Activated CD8-positive, alpha-beta memory T cell treated with anti-CD3 and anti-CD28 coated beads, Interleukin-2, amount 50 U/mL, for 48 hours (primary cell): ENCODE results near the gene IL4I1.

Experiments
- DNase-seq: peaks from one replicate; pipeline ENCODE4 v3.0.0-alpha.2; 2020

The IL4I1 gene

DNA sequence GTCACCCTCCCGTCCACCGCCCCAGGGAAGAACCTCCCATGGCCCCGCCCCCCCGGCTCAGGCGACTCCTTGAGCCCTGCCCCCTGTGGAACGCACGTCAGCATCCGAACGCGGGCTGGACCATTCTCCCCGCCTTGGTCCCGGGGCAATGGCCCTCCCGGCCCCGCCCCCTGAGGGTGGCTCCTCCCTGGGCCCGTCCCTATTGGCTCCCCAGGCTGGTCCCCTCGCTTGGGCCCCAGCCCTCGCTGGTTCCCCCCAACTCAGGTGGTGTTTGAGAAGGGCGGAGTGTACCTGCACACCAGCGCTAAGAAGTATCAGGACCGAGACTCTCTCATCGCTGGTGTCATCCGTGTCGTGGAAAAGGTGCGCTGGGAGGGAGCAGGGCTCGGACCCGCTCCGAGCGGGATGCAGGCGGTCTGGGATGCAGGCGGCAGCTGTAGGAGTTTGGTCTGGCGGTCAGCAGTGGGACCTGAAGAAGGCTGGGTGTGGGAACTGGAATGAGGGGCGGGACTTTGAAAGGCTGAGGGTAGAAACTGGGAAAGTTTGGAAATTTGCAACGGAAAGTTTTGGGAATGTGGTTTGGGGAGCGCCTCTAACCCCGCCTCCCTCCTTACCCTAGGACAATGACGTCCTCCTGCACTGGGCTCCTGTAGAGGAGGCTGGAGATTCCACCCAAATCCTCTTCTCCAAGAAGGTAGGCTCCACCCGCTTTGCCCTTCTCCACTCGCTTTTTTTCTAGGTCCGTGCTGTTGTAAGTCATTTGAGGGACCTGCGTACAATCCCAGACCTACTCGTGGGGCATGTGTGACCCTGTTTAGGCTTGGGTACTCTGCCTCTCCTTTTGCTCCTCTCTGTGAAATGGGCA is 18.6 kb downstream of the IL4I1 start:
- DNase-seq, result peak; percentile 98

DNA sequence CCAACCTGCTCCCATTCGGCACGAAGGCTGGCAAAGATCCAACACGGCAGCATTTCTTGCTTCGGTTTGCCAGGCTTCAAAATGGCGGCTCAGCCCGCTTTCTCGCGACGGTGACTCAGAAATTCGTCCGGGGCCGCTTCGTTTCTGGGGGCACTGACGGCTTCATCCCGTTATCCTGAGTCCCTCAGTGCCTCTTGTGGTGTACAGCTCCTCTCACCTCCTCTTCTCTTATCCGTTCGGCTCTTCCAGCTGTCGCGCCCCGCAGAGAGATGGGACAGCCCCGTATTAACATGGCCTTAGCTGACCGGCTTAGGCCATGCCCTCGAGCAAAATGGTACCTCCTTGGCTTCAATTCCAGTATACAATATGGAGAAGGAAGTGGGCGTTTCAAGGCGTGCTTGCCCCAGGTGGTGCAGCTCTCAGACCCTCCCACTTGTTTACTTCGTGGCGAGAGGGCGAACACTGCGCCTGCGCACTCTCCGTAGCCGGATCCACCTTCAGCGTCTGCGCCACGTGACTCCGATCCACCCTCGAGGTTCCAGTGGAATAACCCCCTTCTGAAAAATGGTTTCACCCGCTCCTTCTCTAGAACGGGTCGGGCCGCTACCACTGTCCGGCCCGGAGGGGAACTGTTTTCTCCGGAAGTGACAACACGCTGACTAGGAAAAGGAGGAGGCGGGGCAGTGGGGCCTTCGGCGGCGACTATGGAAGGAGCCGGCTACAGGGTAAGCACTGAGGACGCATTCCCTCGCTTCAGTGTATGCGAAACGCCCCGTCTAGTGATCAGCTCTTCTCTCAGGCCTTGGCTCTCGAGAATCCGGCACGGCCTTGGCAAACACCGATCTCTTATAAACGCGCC is 19.4 kb downstream of the IL4I1 start, which contains the start of the genes AKT1S1 and TBC1D17:
Gene AKT1S1, minus strand, starts transcription at position 336 of the 859 bp plus-strand sequence. CDS start 4,060 bp downstream, outside the sequence.
Gene TBC1D17, plus strand, starts transcription at position 683 of the 859 bp plus-strand sequence. Its CDS starts 22 bp downstream, at position 705.
- peak; percentile 97 for DNase-seq

DNA sequence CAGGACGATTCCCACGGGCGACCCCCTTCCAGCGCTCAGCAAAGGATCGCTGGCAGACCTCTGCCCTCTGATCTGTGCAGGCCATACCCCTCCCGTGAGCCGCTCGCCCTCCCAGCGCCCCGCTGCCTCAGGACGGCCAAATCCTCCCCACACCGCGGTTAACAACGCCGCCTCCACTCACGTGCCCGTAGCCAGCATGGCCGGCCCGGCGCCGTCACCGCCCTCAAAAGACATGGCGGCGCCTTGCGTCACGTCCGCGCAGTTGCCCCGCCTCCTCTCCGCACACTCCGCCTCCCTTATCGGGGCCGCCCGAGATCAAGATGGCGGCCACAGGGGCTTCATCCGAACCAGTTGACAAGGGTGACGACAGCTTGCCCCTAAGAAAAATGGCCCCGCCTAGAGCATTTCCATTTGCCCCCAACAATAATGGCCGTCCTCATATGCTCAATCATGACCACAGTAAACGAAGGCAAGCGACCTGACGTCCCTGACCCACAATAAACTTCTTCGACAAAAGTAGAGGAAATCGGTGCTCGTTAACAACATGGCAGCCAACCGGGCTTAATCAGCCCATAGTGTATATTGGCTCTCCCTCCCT is 20.2 kb downstream of the IL4I1 start:
- peak; percentile 96 for DNase-seq

DNA sequence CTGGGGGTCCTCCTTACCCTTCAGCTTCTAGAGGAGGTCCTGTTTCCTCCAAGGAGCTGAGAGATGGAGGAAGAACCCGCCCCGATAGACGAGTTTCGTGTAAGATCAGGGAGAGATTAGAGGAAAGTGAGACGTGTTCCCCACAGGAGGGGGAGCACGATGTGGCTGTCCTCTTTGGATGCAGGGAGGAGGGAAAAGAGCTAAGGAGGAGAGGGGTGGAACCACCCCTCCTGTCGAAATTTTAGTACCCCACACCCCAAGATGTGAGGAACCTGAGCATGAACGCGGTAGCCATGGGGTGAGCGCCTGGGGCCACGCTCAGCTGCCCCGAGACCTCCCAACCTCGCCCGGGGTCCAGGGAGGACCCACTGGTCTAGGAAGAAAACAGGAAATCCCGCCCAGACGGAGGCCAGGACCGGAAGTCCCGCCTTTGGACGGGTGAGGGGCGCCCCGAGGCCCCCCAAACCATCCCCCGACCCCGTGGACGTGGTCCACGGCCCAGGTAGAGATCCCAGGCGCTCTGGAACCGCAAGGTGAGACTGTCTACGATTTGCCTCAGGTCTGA is 20.7 kb downstream of the IL4I1 start:
- peak; percentile 82 for DNase-seq

DNA sequence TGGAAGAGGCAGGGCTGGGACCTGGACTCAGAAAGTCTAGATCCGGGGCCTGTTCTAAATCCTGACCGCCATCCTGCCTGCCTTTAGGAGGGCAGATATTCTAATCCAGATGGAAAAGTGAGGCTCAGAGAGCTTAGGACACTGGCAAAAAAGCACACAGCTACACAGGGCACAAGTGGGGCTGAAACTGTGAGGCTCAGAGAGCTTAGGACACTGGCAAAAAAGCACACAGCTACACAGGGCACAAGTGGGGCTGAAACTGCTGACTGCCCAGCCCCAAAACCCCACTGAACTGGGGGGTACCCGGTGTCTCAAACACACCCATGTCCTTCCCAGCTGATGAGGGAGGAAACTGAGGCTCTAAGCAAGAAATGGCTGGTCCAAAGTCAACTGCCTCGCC is 21.5 kb downstream of the IL4I1 start:
- DNase-seq, result no peak

DNA sequence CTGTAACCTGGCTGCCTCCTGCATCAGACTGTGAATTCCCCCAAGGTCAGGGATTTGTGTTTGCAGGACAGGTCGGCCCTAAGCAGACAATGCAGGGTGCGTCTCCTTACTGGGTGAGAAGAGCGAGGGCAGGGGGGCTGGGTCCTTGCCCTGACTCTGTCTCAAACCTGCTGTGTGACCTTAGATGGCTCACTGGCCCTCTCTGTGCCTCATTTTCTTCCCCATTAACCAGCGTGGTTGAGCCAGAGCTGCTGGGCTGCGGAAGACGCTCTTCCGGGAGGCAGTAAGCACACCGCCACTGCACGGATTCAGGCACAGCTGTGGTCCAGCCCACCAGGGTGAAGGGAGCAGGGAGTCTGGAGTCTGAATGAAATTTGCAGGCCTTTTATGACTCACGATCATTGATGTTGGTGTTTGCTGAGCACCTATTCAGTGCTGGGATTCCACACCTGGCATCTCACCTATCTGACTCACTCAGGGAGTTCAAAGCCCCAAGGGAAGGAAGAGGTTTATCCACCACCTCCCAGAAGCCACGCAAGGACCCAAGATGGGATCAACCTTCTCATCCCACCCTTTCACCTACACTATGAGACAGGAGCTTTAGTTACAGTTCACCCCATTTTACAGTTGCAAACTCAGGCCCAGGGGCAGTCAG is 22.1 kb downstream of the IL4I1 start:
- DNase-seq, result no peak

DNA sequence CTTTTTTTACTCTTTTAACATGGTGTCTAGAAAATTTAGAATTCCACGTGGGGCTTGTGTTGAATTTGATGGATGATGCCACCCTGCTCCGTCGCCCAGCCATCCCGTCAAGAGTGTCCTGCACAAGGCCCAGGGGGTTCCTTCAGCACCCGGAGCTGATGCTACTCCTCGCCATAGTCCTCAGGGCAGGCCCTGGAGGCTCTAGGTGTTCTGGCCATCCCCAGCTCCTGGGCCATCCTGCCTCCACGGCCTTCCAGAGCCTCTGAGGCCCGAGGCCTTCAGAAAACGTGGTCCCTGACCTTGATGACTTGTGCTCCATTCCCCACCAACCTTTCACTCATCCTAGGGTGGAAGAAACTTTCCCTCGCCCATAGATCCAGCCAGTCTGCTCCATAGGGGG is 22.9 kb downstream of the IL4I1 start:
- DNase-seq, result no peak

DNA sequence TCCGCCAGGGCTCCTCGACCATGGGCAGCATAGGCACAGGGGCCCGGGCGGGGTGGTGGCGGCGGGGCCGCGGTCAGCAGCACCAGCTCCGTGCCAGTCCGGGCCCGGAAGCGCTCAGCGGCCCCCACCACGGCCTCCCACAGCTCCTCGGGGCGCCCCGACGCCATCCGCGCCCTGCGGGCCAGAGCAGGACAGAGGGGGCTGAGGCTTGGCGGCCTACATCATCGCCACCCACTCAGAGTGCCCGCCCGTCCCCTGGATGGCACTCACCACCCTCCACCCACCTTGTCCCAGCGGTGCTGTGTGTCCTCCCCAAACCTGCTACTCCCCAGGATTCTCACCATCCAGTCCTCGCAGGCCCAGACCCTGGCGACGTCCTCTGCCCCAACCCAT is 23.6 kb downstream of the IL4I1 start:
- no peak for DNase-seq

DNA sequence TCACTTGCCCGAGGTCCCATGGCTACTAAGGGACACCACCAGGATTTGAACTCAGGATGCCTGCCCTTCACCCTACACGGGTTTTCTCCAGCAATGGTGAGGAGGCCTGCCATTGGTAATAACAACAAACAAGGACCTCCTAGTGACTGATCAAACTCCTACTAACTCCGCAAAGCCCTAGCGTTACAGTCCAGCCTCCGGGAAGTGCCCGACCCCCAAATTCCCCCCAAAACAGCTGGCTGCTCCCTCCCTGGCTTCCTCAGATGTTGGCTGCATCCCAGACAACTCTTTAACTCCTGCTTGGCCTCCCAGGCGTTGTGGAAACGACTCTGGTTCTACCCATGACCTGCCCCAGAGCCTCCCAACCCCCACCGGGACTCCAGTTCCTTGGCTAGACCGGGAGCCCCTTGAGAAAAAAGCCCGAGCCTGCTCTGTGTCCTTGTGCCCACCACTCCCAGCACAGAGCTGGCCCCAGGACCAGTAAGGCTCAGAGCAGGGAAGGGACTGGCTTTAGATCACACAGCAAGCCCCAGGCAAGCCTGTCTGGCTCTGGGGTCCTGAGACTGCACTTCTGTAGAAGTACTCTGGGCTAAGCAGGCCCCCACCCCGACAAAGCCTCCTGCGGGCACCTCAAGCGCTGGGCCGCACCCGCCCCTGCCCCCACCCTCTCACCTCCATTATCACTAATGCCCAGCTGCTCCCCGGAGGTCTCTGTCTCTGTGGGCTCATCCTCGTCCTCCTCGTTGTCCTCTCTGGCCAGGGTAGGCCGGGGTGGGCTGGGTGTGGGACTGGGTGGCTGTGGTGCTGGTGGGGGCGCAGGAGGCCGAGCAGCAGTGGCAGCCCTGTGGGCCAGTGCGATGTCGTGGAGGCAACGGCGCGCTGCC is 24.2 kb downstream of the IL4I1 start:
- no peak for DNase-seq

DNA sequence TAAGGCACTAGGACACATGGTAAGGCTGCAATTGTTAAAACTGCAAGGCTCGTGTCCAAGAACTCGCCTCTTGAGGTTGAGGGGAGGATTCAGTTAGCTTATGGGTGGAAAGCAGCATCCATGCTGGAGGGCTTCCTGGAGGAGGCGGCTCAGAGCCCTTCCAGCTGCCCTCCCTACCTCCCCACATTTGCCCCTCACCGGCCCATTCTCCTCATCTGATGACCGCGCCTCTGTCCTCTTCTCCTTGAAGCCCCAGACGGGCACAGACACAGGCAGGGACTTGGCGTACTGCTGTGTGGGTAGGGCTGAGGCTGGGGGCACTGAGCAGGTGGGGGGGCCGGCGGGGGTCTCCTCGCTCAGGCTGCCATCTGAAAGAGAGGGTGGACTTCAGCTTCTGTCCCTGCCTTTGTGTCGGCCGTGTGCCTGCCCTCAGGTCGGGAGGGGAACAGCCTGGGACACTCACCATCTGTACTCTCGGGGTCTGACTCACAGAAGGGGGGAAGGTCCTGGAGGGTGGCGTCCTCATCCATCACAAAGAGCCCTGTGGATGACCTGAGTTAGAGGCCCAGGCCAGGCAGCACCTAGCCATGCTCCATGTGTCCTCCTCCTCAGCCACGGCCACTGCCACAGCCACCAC is 25.2 kb downstream of the IL4I1 start:
- no peak for DNase-seq

DNA sequence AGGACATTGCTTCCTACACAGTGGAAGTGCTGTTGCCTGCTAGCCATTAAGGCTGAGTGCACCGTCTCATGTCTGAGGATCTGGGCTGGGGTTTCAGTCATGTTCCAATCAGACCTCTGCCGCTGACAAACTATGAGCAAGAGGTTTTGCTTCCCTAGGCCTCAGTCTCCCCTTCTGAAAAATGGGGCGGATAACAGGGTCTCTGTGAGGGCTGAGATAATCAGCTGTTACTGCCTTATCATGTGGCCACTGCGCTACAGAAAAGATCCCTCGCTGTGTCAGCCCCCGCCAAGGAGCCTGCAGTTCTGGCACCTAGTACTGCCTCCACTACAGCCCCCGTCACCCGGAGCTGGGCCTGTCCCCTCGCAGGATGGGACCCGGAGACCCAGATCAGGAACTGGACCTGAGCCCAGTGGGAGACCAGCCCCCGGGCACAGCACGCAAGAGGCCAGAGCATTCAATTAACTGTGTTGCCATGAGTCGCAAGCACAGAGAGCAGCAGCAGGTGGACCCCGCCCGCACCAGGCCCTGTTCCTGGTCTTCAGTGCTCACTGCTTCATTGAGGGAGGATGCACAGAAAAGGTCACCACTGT is 26.3 kb downstream of the IL4I1 start:
- DNase-seq, result peak; percentile 62

DNA sequence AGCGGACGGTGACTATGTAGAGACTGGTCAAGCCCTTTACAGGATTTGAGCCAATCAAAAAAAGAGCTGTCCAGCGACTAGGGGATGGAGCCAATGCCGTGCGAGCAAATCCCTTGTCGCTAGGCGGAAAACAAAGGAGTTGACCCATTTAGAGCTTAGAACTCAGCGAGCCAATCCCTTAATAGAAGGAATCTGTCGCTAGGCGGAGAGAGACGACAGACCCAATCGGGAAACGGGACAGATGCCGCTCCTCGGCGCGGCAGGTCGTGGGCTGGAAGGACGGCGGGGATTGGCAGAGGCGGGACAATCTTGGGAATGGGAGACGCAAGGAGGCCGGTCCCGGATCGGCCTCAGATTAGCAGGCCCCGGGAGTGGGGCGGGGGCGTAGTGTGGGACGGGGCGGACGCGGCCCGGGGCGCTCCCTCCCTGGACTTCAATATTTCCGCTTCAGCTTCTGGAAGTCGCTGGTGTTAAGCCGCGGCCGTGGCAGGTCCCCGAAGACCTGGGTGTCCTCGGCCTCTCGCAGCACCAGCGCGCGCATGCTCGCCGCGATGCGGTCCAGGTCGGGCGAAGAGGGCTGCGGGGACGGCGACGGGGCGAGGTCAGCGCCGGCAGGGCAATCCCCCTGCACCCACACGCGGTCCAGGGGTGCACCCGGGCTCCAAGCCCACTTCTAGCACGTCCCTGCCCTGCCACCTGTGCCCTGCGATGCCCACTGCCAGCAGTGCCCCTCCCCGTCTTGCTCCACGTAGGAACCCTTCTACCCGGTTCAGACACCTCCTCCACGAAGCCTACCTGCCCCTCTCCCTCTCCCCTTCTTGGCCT is 27.0 kb downstream of the IL4I1 start:
- DNase-seq, result peak; percentile 93

DNA sequence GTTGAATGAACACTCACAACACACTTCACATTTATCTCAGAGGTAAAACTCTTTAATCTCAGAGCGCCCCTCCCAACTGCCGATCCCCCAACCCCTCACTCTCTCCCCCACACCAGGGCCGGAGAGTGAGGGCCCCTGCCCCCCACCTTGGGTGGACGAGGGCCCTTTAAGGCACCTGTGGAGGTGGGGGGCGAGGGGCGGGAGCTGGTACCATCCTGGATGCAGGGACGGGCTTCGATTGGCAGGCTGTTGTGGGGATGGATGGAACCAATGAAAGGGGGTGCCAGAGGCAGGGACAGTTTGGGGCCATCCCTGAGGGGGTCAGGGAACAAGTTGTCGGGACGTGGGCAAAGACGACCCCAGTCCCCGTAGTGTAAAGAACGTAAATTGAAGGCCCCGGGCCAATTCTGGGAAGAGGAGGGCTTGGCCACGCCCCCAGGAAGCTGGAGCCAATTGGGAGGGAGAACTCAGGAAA is 27.6 kb downstream of the IL4I1 start:
- DNase-seq, result no peak

DNA sequence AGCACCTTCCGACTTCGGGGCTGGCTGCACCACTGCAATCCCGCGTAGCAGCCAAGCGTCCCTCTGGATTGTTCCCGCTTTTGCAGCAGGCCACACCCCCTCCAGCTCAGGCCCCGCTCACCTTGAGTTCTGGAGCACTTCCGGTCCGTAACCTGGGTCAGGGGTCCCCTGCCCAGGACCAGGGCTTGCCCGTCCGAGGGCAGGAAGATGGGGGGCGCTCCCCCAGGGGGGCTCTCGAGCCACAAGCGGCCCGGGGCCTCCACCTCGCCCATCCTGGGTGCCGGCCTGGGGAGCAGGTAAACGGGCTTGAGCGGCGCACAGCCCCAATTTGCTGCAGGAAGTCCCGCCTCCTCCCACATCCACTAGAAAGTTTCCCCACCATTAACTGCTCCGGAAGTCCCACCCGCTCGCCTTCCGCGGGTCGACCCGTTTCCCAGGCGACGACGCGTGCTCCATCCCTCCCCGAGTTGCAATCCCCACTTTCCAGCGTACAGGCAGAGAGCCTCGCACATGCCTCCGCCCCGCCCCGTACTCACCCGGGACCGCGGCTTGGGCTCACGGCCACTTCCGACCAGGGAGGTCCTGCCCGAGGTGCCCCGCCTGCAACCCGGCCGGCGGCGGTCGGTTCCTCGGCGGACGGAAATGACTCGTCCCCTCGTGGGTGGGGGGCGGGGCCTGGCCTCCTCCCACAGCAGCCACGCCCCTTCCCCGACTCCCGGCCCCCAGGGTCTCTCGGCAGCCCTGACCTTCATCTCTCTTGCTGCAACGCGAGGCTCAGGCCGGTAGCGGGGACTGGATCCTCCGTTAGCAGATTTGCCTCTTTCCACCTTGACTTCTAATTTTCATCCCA is 29.5 kb downstream of the IL4I1 start, which contains the start of gene PNKP:
Gene PNKP, minus strand, starts transcription at position 644 of the 850 bp plus-strand sequence. Its CDS starts 372 bp downstream, at position 272.
- peak; percentile 97 for DNase-seq

DNA sequence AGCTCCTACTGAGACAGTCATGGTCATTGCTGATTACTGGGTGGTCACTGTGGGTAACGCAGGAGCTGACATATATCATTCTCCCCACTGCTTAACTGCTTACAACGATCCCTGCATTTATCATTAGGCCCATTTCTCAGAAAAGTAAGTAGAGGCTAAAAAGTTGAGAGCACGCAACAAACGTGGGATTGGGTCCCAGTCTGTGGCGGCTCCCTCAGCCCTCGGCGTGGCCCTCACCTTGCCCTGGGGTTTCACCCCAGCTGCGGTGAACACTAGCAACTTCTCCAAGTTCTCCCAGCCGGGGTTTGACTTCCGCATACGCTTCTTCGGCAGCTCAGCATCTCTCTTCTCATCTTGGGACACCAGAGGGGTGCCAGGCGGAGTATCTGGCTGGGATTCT is 31.8 kb downstream of the IL4I1 start:
- no peak for DNase-seq

DNA sequence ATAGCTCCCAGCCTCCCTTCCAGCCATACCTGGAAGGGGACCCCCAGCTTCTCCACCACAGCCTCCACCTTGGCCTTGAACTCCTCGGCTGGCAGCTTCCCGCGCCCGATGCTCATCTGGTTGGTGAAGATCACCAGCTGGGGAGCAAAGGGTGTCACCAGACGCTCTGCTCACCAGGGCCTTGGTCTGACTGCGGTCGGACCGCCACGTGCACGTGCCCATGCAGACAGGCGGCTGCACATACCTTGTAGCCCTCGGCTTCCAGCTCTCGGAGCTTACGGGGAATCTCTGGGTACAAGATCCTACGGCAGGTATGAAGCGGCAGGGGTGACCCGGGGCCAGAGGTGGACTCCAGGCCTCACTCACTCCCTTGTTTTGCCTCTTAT is 32.8 kb downstream of the IL4I1 start:
- no peak for DNase-seq

DNA sequence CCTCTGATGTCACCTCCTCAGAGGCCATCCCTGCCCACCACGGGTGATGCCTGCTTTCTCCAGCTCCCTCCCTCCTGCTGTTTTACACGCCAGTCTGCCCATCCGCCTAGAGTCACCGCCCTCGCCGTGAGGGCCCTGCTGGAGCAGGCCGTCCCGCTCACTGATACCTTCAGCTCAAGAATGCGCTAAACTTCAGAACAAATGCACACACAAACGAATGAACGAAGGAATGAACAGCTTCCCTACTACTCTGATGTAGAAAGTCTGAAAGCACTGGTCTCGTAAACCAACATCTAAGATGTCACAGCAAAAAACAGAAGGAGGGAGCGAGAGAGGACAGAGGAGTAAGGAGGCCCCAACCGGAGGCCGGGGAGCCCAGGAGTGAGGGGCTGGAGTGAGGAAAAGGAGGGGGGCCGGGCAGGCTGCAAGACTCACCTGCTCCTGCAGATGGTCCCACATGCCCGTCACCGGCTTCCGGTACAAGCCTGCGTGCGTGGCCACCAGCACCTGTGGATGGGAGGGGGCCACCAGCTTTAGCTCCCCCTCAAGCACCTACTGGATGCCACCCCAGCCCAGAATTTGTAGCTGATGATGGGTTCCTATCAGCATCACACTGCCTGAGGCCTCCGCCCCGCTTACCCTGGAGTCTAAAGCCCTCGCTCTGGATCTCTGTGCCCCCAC is 33.3 kb downstream of the IL4I1 start:
- DNase-seq, result no peak
